HG03066 (cell line): ENCODE measurements around the gene LRRC23.
A peak's percentile ranks its signal among the peaks of the same experiment; 100 is the strongest.

Experiments used
- ATAC-seq: cut with Tn5 transposase; IDR thresholded peaks from one replicate; pipeline ENCODE4 v1.9.1; 2021; ENCODE audit warnings: low read depth; ENCODE audit not compliant: unreplicated experiment

LRRC23 gene

DNA sequence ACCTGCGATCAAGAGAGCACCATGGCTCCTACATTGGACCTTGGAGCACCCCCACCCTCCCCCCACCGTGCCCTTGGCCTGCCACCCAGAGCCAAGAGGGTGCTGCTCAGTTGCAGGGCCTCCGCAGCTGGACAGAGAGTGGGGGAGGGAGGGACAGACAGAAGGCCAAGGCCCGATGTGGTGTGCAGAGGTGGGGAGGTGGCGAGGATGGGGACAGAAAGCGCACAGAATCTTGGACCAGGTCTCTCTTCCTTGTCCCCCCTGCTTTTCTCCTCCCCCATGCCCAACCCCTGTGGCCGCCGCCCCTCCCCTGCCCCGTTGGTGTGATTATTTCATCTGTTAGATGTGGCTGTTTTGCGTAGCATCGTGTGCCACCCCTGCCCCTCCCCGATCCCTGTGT, 37.2 kb downstream of the LRRC23 start:
- ATAC-seq = no peak

GRCh38 chr12:6942331-6942665, 37.7 kb downstream of the LRRC23 start:
- ATAC-seq = no peak

GRCh38 chr12:6943389-6943721, 38.7 kb downstream of the LRRC23 start:
- ATAC-seq = peak; percentile 30

GRCh38 chr12:6943722-6944380, 39.2 kb downstream of the LRRC23 start, which contains the start of the genes C12orf57 and RNU7-1:
Gene C12orf57, plus strand, starts transcription at chr12:6944022. Its CDS starts 100 bp downstream, at chr12:6944122.
Gene RNU7-1, plus strand, starts transcription at chr12:6943816.
- peak; percentile 28 for ATAC-seq

DNA sequence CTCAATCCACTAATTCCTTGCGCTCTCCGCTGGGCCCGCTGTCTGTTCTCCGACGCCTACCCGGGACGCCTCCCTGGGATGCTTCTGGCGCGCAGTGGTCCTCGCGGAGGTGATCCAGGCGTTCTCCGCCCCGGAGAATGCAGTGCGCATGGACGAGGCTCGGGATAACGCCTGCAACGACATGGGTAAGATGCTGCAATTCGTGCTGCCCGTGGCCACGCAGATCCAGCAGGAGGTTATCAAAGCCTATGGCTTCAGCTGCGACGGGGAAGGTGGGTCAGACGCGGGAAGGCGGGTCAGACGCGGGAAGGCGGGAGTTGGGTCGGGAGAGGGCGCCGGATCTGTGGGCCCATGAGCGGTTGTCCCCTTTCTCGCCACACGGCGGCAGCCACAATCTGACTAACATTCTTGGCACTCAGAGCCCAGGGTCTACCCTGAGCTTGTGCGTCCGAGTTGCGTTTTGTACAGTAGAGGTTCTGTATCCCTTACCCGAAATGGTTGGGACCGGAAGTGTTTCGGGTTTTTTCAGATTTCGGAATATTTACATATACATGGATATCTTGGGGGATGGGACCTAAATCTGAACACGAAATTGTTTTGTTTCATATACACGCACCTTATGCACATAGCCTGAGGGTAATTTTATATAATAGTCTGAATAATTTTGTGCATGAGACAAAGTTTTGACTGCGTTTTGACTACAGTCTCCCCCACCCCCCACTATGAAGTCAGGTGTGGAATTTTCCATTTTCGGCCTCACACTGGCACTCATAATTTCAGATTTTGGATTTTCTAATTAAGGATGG, 40.0 kb downstream of the LRRC23 start:
- peak; percentile 44 for ATAC-seq

GRCh38 chr12:6945613-6946012, 41.0 kb downstream of the LRRC23 start:
- no peak for ATAC-seq

- no peak for ATAC-seq
These were observed 41.7 kb downstream of the LRRC23 start for GRCh38 chr12:6946033-6946919.

DNA sequence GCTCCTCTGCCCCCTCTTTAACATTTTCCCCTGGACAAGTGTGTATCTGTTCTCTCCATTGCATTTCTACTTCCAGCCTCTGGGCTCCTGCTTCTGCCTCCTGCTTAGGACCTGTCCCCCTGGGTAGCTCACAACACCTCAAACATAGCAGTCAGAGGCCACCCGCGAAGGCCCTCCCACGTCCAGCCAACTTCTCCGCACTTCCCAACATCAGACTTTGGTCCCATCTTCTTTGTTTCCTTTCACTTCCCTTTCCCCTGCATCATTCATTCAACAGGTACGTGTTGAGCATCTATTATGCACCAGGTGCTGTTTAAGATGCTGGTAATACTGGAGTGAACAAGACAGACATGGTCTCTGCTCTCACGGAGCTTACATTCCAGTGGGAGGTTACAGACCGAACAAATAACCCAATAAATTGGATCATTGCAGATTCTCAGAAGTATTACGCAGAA, 42.3 kb downstream of the LRRC23 start:
- no peak for ATAC-seq

DNA sequence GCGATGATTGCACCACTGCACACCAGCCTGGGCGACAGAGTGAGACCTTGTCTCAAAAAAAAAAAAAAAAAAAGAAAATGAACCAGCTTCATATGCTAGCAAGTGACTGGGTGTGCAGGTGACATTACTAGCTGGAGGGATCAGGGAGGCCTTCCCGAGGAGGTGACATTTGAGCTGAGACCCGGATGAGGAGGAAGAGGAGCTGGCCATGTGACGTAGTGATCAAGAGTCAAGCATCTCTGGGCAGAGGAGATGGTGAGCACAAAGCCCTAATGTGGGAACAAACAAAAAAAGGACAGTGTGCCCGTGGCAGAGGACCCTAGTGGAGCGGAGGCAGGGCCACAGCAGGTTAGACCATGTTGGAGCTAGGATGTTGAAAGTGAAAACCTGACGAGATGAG, 43.0 kb downstream of the LRRC23 start:
- ATAC-seq = no peak

- ATAC-seq = no peak
These were observed 44.4 kb downstream of the LRRC23 start for GRCh38 chr12:6948873-6949594.

- no peak for ATAC-seq
These were observed 45.8 kb downstream of the LRRC23 start for GRCh38 chr12:6950401-6950801.

DNA sequence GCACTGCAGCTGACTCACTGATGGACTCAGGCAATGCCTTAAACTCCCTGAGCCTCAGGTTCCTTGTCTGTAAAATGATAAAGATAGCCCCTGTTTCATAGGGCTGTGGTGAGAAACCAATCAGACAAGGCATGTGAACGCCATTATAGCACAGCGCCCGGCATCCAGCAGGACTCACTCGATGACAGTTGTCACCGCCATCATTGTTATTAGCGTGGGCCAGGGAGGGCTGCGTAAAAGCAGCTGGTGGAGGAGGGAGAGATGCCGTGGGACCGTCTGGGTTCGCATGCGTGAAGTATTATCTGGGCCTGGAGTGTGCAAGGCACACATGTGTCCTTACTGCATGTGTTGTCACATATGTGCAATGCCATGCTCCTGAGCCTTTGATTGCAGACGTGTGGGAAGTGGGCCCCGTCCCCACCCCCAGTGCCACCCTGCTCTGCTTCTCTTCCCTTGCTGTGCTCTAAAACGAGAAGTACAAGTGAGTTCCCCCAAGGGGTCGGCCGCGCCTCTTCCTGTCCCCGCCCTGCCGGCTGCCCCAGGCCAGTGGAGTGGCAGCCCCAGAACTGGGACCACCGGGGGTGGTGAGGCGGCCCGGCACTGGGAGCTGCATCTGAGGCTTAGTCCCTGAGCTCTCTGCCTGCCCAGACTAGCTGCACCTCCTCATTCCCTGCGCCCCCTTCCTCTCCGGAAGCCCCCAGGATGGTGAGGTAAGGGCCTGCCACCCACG, 46.4 kb downstream of the LRRC23 start, which contains the start of gene PTPN6:
PTPN6 (plus strand) TSS at position 546 of the 730 bp plus-strand sequence; CDS start at position 703, 157 bp downstream.
- ATAC-seq = no peak

- ATAC-seq = no peak
These were observed 47.0 kb downstream of the LRRC23 start for GRCh38 chr12:6951551-6952120.

- no peak for ATAC-seq
These were observed 47.7 kb downstream of the LRRC23 start for GRCh38 chr12:6952121-6952862.

- no peak for ATAC-seq
These were observed 48.3 kb downstream of the LRRC23 start for GRCh38 chr12:6952863-6953441.

GRCh38 chr12:6953442-6954315, 49.1 kb downstream of the LRRC23 start:
- ATAC-seq = peak; percentile 39
